GM20000 (cell line): ENCODE data around the gene ST6GALNAC5.

Source experiments
- DNase-seq: peaks from one replicate; pipeline ENCODE4 v3.0.0; 2012; ENCODE audit warnings: low spot score
- CTCF ChIP-seq: IDR thresholded peaks from 2 replicates; pipeline ENCODE4 v1.5.1; 2012; ENCODE audit warnings: mild to moderate bottlenecking, control low read depth; ENCODE audit errors: extremely low read depth, missing control alignments

The ST6GALNAC5 gene

GRCh38 chr1:77036560-77036959, 169.3 kb downstream of the ST6GALNAC5 start:
- no peak for DNase-seq
- TF ChIP-seq CTCF, result no peak

DNA sequence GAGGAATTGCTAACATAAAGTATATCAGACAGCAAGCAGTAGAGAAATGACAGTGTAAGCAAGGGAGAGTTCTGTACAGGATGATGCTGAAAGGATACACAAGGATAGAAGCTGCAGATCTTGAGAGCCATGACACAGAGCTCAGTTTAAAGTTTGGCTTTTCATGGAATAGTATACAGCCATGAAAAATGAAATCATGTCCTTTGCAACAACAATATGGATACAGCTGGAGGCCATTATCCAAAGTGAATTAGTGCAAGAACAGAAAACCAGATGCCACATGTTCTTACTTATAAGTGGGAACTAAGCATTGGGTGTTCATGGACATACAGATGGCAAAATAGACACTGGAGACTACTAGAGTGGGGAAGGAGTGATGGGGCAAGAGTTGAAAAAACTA, 169.8 kb downstream of the ST6GALNAC5 start:
- no peak for DNase-seq
- no peak for TF ChIP-seq CTCF

- no peak for DNase-seq
- no peak for TF ChIP-seq CTCF
Observed at GRCh38 chr1:77038000-77038399, 170.7 kb downstream of the ST6GALNAC5 start.

DNA sequence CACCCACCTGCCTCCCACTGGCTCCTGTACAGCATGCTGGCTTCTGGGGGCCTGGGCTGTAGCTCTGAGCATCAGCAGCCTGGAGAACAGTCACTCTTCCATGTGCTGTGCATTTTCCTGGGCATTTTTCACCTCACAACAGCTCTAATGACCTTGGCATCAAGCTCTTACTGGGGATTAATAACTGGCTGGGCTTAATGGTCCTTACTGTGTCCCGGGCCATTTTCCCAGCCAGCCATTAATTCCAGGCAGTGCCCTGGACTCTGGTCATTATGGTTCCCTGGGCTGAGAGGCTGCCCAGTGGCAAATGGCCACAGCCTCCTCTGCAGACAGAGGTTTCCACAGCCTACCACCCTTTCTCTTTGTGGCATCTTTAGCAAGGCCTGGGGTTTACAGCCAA, 171.8 kb downstream of the ST6GALNAC5 start:
- no peak for DNase-seq
- TF ChIP-seq CTCF, result no peak

DNA sequence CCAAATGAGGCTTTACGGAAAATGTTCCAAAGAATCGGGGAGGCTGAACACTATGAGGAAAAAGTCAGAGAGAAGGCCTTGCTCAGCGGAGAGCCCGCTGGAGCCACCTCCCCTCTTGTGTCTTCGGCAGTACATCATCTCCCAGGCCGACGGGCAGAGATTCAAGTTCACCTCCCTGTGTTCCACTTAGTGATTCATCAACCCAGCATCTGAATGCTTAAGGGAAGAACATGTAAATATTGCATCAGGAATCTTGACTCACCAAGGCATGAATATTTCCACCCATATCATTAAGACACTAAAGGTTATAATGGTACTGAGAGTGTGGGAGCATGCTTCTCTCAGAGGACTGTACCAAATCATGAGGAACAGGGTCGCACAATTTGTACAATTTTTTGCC, 172.5 kb downstream of the ST6GALNAC5 start:
- no peak for TF ChIP-seq CTCF
- no peak for DNase-seq

DNA sequence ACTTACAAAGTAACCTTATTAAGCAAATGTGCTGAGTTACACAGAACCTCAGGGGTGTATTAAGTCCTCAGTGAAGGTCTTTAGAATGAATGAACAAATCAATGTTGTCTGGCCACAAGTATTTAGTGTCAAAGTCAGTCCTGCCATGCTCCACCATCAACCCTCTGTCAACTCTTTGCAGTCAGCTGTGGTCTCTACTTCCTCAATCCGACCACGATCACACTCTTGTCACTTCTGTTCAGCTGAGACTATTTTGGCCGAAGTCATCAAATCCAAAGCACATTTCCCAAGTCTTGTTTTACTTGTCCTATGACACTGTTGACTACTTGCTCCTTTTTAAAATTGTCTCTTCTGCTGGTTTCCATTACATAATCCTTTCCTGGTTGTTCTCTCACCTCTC, 173.5 kb downstream of the ST6GALNAC5 start:
- TF ChIP-seq CTCF, result no peak
- DNase-seq, result no peak

- TF ChIP-seq CTCF, result no peak
- DNase-seq, result no peak
Observed at GRCh38 chr1:77044133-77044849, 177.0 kb downstream of the ST6GALNAC5 start.
